Parathyroid adenoma (tissue), 2 donors: ENCODE data around the gene ZNF853.
"Not testable (repeated sequence)": the region's sequence is repeated elsewhere in the genome, so short reads cannot be mapped to it uniquely, and the experiment has no call there.

Source experiments
- H2AFZ ChIP-seq: fragments of 300-600 bp; sonication (generic); one replicate; pipeline ENCODE4 v1.7.0; 2017; ENCODE audit warnings: antibody characterized with exemption, mild to moderate bottlenecking
- H3K27ac ChIP-seq: fragments of 300-600 bp; sonication (generic); one replicate; pipeline ENCODE4 v1.7.0; 2017
- H3K27me3 ChIP-seq: fragments of 300-600 bp; sonication (generic); one replicate; pipeline ENCODE4 v1.7.0; 2017; ENCODE audit warnings: low read length; ENCODE audit not compliant: control insufficient read depth, insufficient read depth
- H3K36me3 ChIP-seq: fragments of 300-600 bp; sonication (generic); one replicate; pipeline ENCODE4 v1.7.0; 2017; ENCODE audit warnings: low read length; ENCODE audit not compliant: control insufficient read depth, insufficient read depth
- H3K4me1 ChIP-seq: fragments of 300-600 bp; sonication (generic); one replicate; pipeline ENCODE4 v1.7.0; 2017; ENCODE audit warnings: control low read depth
- H3K4me2 ChIP-seq: fragments of 300-600 bp; sonication (generic); one replicate; pipeline ENCODE4 v1.7.0; 2017; ENCODE audit warnings: low read length
- H3K4me3 ChIP-seq: fragments of 300-600 bp; sonication (generic); one replicate; pipeline ENCODE4 v1.7.0; 2017; ENCODE audit warnings: low read depth, low read length
- H3K79me2 ChIP-seq: fragments of 300-600 bp; sonication (generic); one replicate; pipeline ENCODE4 v1.7.0; 2017; ENCODE audit warnings: control low read depth
- H3K9ac ChIP-seq: fragments of 300-600 bp; sonication (generic); one replicate; pipeline ENCODE4 v1.7.0; 2017; ENCODE audit warnings: mild to moderate bottlenecking
- H3K9me3 ChIP-seq: fragments of 300-600 bp; sonication (generic); one replicate; pipeline ENCODE4 v1.7.0; 2017; ENCODE audit warnings: low read length; ENCODE audit not compliant: control insufficient read depth
- CTCF ChIP-seq: fragments of 300-600 bp; sonication (generic); IDR thresholded peaks from one replicate; pipeline ENCODE4 v1.7.0; 2017; ENCODE audit warnings: antibody characterized with exemption, mild to moderate bottlenecking
- donor health status: primary hyperparathyroidism.

ZNF853 gene

GRCh38 chr7:6624246-6624611 is 8.8 kb downstream of the ZNF853 start:
- H3K4me1 ChIP-seq: no peaks in the 10 kb centered on the region

DNA sequence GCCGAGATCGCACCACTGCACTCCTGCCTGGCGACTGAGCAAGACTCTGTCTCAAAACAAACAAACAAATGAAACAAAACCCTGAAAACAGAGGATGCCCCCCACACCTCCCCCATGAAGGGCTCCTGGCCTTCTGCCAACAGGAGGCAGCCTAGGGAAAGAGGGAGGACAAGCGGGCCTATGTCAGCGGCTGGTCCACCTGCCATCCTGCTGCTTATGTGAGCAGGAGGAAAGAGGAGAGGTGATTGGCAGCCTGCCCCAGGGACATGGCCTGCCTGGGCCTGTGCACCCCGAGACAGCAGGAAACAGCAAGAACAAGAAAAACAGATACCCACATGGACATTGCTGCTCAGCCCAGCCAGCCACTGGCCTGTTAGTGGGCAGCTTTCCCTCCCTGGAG is 12.6 kb downstream of the ZNF853 start:
- Histone ChIP-seq H3K27me3 (no peaks in the 10 kb centered on the region), H3K27ac (no peak overlapping the region), H3K4me2 (no peak overlapping the region), H2AFZ (no peak overlapping the region), H3K36me3 (no peaks in the 10 kb centered on the region), H3K79me2 (no peaks in the 10 kb centered on the region), H3K4me1 (no peaks in the 10 kb centered on the region), H3K9ac (no peak overlapping the region), H3K4me3 (no peak overlapping the region), H3K9me3 (no peaks in the 10 kb centered on the region)
- no peak for TF ChIP-seq CTCF

More at GRCh38 chr7:6624246-6624611, 8.8 kb downstream of the ZNF853 start:
- Histone ChIP-seq H3K27ac (no peak overlapping the region), H3K27me3 (no peaks in the 10 kb centered on the region), H3K4me3 (no peak overlapping the region), H2AFZ (no peak overlapping the region), H3K4me2 (no peak overlapping the region), H3K9me3 (no peaks in the 10 kb centered on the region), H3K79me2 (no peaks in the 10 kb centered on the region), H3K36me3 (no peaks in the 10 kb centered on the region), H3K9ac (no peak overlapping the region)
- TF ChIP-seq CTCF: no peak

DNA sequence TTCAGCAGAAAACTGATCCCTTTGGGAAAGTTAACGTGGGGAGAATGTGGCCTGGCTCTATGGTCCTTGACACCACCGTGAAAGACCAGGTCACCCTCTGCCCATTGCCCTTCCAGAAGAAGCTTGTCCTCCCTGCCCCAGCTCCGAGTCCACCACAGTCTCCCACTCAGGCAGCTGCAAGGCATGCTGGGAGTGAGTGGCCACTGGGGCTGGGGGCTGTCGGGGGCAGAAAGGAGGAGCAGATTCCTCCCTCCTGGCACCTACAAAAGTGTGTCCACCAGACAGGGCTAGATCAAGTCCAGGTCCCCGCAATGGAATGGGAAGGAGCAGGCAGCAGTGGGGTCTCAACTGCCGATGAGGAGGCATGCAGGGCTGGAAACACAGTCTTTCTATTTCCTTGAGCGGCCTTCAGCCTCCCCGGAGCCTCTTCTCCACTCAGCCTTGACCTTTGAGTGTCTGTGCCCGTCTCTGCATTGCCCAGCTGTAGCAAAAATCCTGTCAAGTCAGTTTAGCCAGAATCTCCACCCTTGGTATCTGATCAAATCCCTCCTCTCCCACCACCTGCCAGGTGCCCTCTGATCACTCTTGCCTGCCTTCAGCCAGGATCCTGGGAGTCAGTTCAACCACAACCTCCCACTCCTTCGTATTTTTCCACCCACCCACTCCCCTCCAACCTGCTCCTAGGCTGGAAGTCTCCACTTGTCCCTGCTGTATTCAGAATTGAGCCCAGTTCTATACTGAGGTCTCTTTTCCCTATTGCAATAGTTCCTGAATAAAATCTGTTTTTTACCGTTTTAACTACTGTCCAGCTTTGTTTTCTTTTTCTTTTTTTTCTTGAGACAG is 14.8 kb downstream of the ZNF853 start:
- Histone ChIP-seq H3K36me3 (no peaks in the 10 kb centered on the region), H3K9ac (no peak overlapping the region), H3K4me2 (no peak overlapping the region), H3K27me3 (no peaks in the 10 kb centered on the region), H3K79me2 (no peaks in the 10 kb centered on the region), H3K4me3 (no peak overlapping the region), H3K9me3 (no peaks in the 10 kb centered on the region), H2AFZ (peak overlapping the region; percentile 50), H3K27ac (no peak overlapping the region), H3K4me1 (no peaks in the 10 kb centered on the region)
- TF ChIP-seq CTCF: no peak

DNA sequence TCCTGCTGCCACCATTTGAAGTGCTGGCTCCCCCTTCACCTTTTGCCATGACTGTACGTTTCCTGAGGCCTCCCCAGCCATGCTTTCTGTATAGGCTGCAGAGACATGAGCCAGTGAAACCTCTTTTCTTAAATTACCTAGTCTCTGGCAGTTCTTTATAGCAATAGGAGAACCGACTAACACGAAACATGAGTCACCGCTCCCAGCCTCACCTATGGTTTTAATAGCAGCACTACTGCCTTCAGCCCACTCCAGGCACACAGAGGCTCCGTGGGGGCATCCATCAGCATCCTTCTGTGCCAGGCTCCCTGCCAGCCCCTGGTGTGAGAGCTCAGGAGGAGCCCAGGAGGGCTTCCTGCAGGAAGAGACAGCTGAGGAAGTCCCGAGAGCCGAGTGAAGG is 16.2 kb downstream of the ZNF853 start:
- Histone ChIP-seq H3K27me3 (no peaks in the 10 kb centered on the region), H3K27ac (no peak overlapping the region), H3K9me3 (no peaks in the 10 kb centered on the region), H3K4me1 (no peaks in the 10 kb centered on the region), H3K4me3 (no peak overlapping the region), H2AFZ (no peak overlapping the region), H3K9ac (no peak overlapping the region), H3K4me2 (no peak overlapping the region), H3K79me2 (no peaks in the 10 kb centered on the region), H3K36me3 (no peaks in the 10 kb centered on the region)
- TF ChIP-seq CTCF: no peak

DNA sequence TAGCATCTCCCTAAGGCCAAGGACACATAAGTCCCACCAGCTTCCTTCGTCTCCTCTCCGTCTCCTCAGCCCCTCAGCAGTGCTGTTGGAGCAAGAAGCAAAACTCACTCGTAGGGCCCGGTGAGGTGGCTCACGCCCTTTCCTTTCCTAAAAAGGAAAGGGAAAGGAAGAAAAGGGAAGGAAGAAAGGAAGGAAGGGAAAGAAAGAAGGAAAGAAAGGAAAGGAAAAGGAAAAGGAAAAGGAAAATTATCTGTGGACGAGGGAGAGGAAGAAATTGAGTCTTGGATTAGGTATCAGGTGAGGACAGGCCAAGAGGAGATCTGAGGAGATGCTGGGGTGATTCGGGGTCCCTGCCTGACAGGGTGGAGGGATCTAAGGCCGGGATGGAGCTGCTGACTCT is 18.6 kb downstream of the ZNF853 start:
- Histone ChIP-seq H3K27me3 (no peaks in the 10 kb centered on the region), H3K79me2 (peaks cover 2% of the 10 kb centered on the region)

DNA sequence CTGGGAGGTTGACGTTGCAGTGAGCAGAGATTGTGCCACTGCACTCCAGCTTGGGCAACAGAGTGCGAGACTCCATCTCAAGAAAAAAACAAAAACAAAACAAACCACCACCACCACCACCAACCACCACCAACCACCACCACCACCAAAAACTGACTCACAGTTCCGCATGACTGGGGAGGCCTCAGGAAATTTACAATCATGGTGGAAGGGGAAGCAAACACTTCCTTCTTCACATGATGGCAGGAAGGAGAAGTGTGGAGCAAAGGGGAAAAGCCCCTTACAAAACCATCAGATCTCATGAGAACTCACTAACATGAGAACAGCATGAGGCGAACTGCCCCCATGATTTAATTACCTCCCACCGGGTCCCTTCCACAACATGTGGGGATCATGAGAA is 19.6 kb downstream of the ZNF853 start:
- H3K79me2 ChIP-seq, H3K27me3 ChIP-seq, H3K9ac ChIP-seq, H3K4me3 ChIP-seq, H3K36me3 ChIP-seq, H3K4me1 ChIP-seq, H2AFZ ChIP-seq, H3K4me2 ChIP-seq, H3K9me3 ChIP-seq, H3K27ac ChIP-seq: not testable (repeated sequence)

More for the DNA sequence above, 18.6 kb downstream of the ZNF853 start:
- H3K9me3 ChIP-seq: no peaks in the 10 kb centered on the region
- no peaks in the 10 kb centered on the region for H3K36me3 ChIP-seq
- no peak overlapping the region for H3K27ac ChIP-seq
- no peak overlapping the region for H2AFZ ChIP-seq
- peaks cover 4% of the 10 kb centered on the region for H3K4me1 ChIP-seq
- H3K4me3 ChIP-seq: no peak overlapping the region
- TF ChIP-seq CTCF: no peak
- H3K9ac ChIP-seq: no peak overlapping the region
- H3K4me2 ChIP-seq: no peak overlapping the region
